ENCODE data around the gene MAPK4.
"Not testable (repeated sequence)": the region's sequence is repeated elsewhere in the genome, so short reads cannot be mapped to it uniquely, and the experiment has no call there.

The MAPK4 gene

DNA sequence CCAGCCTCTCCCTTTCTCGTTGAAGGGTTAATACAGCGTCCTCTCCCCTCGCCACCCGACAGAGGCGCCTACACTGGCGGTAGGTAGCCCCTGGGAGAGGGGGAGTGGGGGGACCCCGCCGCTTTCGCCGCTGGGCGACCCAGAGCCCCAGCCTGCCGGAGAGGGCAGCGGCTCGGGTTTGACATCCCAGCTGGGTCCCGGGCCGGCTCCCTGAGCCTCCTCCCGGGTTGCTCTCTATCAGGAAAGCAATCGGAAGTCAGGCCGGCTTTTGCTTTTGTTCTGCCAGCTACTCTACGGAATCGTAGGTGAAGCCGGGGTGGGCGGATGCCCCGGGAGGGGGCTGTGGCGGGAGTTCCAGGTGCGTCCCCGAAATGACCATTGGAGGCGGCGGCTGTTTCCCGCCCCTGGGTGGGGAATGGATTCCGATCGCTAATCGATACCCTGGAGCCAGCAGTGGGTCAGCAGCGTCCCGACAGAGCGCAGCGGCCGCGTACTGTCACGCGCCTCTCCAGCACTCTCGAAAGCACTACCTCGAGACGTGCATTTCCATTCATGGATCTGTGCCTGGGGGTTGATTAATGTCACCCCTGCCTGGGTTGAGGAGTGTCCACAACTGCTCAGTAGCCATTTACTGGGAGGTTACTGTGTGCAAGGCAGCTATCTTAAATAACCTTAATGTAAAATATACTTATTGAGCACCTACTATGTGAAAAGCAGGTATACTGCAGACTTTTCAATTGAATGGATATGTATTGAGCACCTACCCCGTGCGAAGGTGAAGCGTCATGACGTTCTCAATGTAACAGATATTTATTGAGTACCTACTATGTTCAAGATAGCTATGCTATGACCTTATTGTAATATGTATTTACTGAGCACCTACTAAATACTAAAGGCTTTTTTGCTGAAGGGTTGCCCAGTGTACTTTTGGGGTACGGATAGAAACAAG is 1.1 kb downstream of the MAPK4 start:
- no peak overlapping the region for H2AFZ ChIP-seq (ENCODE audit: low read depth, low read length)
- no peak overlapping the region for H3K27ac ChIP-seq (ENCODE audit: low read length)
- no peaks in the 10 kb centered on the region for H3K4me1 ChIP-seq (ENCODE audit: low read length)
- H3K9ac ChIP-seq (ENCODE audit: low read length), result no peak overlapping the region
- peaks cover 23% of the 10 kb centered on the region for H3K27me3 ChIP-seq (ENCODE audit: low read depth, low read length)
- no peak overlapping the region for H3K4me2 ChIP-seq (ENCODE audit: low read length)
- H3K36me3 ChIP-seq (replicated peaks; ENCODE audit: low read depth, low read length), result no peaks in the 10 kb centered on the region
- no peak for TF ChIP-seq EZH2phosphoT487 (IDR thresholded peaks at IDR 0.05; ENCODE audit: low read depth)
- TF ChIP-seq, protein P1, sequence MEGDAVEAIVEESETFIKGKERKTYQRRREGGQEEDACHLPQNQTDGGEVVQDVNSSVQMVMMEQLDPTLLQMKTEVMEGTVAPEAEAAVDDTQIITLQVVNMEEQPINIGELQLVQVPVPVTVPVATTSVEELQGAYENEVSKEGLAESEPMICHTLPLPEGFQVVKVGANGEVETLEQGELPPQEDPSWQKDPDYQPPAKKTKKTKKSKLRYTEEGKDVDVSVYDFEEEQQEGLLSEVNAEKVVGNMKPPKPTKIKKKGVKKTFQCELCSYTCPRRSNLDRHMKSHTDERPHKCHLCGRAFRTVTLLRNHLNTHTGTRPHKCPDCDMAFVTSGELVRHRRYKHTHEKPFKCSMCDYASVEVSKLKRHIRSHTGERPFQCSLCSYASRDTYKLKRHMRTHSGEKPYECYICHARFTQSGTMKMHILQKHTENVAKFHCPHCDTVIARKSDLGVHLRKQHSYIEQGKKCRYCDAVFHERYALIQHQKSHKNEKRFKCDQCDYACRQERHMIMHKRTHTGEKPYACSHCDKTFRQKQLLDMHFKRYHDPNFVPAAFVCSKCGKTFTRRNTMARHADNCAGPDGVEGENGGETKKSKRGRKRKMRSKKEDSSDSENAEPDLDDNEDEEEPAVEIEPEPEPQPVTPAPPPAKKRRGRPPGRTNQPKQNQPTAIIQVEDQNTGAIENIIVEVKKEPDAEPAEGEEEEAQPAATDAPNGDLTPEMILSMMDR (IDR thresholded peaks at IDR 0.05; ENCODE audit: low read depth, low read length), result no peak
- H4K20me1 ChIP-seq (ENCODE audit: insufficient read depth, low read length), result no peaks in the 10 kb centered on the region
- no peak overlapping the region for H3K4me3 ChIP-seq (ENCODE audit: low read length)
- no peaks in the 10 kb centered on the region for H3K9me3 ChIP-seq (ENCODE audit: insufficient read depth, low read length)
- no peaks in the 10 kb centered on the region for H3K79me2 ChIP-seq (ENCODE audit: low read length)

DNA sequence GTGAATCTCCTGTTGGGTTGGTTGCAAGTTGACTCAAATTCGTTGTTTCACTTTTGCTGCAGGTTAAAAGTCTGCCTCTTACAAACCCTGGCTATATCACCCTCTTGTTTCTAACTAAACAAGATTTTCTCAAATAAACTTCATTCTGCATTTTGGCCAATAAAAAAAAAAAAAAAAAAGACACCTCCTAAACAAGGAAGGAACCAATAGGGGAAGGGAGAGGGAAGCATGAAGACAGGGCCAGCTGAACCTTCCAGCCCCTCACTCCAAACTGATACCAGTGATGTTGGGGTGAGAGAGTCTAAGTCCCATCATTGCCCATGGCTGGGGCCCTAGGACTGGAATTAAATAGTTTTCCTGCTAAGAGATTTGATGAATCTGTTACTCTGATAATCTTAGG is 2.4 kb downstream of the MAPK4 start:
- H3K4me3 ChIP-seq (ENCODE audit: low read length); H2AFZ ChIP-seq (ENCODE audit: low read depth, low read length); H3K27ac ChIP-seq (ENCODE audit: low read length); H3K9ac ChIP-seq (ENCODE audit: low read length); H3K4me1 ChIP-seq (ENCODE audit: low read length); H3K9me3 ChIP-seq (ENCODE audit: insufficient read depth, low read length); H3K4me2 ChIP-seq (ENCODE audit: low read length); H3K36me3 ChIP-seq (replicated peaks; ENCODE audit: low read depth, low read length); H4K20me1 ChIP-seq (ENCODE audit: insufficient read depth, low read length); H3K79me2 ChIP-seq (ENCODE audit: low read length): not testable (repeated sequence)
- H3K27me3 ChIP-seq (ENCODE audit: low read depth, low read length), result peaks cover 21% of the 10 kb centered on the region

DNA sequence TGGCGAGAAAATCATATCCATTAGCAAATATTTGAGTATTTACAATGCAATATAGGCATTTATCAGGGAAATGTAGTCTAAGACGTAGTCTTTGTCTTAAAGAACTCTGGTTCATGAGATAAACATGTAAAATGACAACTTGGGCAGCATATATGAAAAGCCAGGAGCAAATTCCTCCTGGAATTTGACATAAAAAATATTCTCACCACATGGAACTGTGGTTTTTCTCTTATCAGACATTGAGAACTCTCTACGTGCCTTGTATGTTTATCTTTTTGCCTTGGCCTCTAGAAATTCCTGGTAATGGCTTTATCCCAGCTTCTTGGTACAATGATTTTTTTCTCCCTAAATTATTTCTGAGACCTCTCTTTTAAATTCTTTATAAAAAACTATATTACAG is 2.8 kb downstream of the MAPK4 start:
- Histone ChIP-seq H3K4me2 (ENCODE audit: low read length) (no peak overlapping the region), H3K27me3 (ENCODE audit: low read depth, low read length) (peaks cover 17% of the 10 kb centered on the region), H3K36me3 (replicated peaks; ENCODE audit: low read depth, low read length) (no peaks in the 10 kb centered on the region), H3K27ac (ENCODE audit: low read length) (no peak overlapping the region), H3K4me3 (ENCODE audit: low read length) (no peak overlapping the region), H3K4me1 (ENCODE audit: low read length) (no peaks in the 10 kb centered on the region), H3K9ac (ENCODE audit: low read length) (no peak overlapping the region), H2AFZ (ENCODE audit: low read depth, low read length) (no peak overlapping the region), H4K20me1 (ENCODE audit: insufficient read depth, low read length) (no peaks in the 10 kb centered on the region), H3K79me2 (ENCODE audit: low read length) (no peaks in the 10 kb centered on the region), H3K9me3 (ENCODE audit: insufficient read depth, low read length) (no peaks in the 10 kb centered on the region)
- TF ChIP-seq EZH2phosphoT487 (IDR thresholded peaks at IDR 0.05; ENCODE audit: low read depth), result no peak
- TF ChIP-seq, protein P1 (IDR thresholded peaks at IDR 0.05; ENCODE audit: low read depth, low read length), result no peak

DNA sequence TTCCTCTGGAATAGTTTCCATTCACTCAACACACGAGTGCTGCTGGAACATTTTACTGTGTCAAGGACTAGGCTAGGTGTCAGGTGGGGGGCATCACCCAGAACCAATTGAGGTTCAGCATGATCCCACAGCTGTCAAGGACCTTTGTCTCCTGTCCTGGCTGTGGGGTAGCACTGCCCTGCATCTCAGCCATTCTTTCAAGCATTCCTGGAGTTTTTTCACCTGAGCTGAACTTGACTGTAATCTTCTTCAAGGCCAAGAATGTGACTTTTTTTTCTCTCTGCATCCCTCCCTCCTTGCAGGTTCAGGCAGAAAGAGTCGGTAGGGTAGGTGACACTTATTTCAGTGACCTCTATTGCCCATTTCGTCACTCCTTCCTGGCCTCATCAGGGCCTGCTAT is 3.5 kb downstream of the MAPK4 start:
- Histone ChIP-seq H2AFZ (ENCODE audit: low read depth, low read length) (no peak overlapping the region), H3K4me2 (ENCODE audit: low read length) (no peak overlapping the region), H3K79me2 (ENCODE audit: low read length) (no peaks in the 10 kb centered on the region), H3K4me3 (ENCODE audit: low read length) (no peak overlapping the region), H3K9me3 (ENCODE audit: insufficient read depth, low read length) (0 out of 2 replicates have a peak, but pooled peaks cover under 1% of the 10 kb centered on the region), H3K4me1 (ENCODE audit: low read length) (no peaks in the 10 kb centered on the region), H3K27ac (ENCODE audit: low read length) (no peak overlapping the region), H3K36me3 (replicated peaks; ENCODE audit: low read depth, low read length) (no peaks in the 10 kb centered on the region), H4K20me1 (ENCODE audit: insufficient read depth, low read length) (no peaks in the 10 kb centered on the region), H3K27me3 (ENCODE audit: low read depth, low read length) (peaks cover 11% of the 10 kb centered on the region; the same call in 1 of the 2 replicates), H3K9ac (ENCODE audit: low read length) (no peak overlapping the region)
- TF ChIP-seq, protein P1 (IDR thresholded peaks at IDR 0.05; ENCODE audit: low read depth, low read length), result no peak

All from OCI-LY3 (cell line).